ENCODE data around the gene ATF6. TPM values are rescaled to one million over a fixed set of nuclear protein-coding genes. Genes with fewer than 3 reads are reported as not detected.

Gene ATF6
- total and polyA plus RNA-seq, 8 donors: 2.2 to 29.5 (median 16.9) TPM

GRCh38 chr1:161836018-161836417 lies 69.9 kb downstream of the ATF6 start:
- DNase-seq: no peak
- WGBS, 2 donors: 71 to 76% methylated on average over 5 of the region's 5 CpGs
- intact Hi-C loops (cut with DNase I): no loop called here
- TF ChIP-seq, protein P1, sequence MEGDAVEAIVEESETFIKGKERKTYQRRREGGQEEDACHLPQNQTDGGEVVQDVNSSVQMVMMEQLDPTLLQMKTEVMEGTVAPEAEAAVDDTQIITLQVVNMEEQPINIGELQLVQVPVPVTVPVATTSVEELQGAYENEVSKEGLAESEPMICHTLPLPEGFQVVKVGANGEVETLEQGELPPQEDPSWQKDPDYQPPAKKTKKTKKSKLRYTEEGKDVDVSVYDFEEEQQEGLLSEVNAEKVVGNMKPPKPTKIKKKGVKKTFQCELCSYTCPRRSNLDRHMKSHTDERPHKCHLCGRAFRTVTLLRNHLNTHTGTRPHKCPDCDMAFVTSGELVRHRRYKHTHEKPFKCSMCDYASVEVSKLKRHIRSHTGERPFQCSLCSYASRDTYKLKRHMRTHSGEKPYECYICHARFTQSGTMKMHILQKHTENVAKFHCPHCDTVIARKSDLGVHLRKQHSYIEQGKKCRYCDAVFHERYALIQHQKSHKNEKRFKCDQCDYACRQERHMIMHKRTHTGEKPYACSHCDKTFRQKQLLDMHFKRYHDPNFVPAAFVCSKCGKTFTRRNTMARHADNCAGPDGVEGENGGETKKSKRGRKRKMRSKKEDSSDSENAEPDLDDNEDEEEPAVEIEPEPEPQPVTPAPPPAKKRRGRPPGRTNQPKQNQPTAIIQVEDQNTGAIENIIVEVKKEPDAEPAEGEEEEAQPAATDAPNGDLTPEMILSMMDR (IDR thresholded peaks at IDR 0.05): no peak
- H3K27me3 ChIP-seq: peaks cover 0 to under 1% (median 0%) of the 10 kb centered on the region in 4 donors
- no peak for ATAC-seq
- H3K27ac ChIP-seq: no peak overlapping the region
- no peak overlapping the region for H3K4me3 ChIP-seq
- FAIRE-seq: no peak
- H3K4me1 ChIP-seq: no peaks in the 10 kb centered on the region
- no peaks in the 10 kb centered on the region for H3K36me3 ChIP-seq
- no peaks in the 10 kb centered on the region for H3K9me3 ChIP-seq

GRCh38 chr1:161838362-161838761 lies 72.2 kb downstream of the ATF6 start:
- Histone ChIP-seq H3K36me3 (no peaks in the 10 kb centered on the region), H3K4me3 (no peak overlapping the region), H3K4me1 (no peaks in the 10 kb centered on the region), H3K9me3 (no peaks in the 10 kb centered on the region), H3K27me3 (peaks cover 0 to 2% (median 0%) of the 10 kb centered on the region in 4 donors), H3K27ac (no peak overlapping the region)
- ATAC-seq (peak in 1 of 4 donors; percentile 11), DNase-seq (no peak), FAIRE-seq (no peak)
- intact Hi-C loops (cut with DNase I): no loop called here
- TF ChIP-seq, protein P1 (IDR thresholded peaks at IDR 0.05): no peak
- 94 to 98% methylated on average over 3 of the region's 3 CpGs for WGBS, 2 donors

- Histone ChIP-seq H3K36me3 (no peaks in the 10 kb centered on the region), H3K27me3 (peaks cover 0 to 2% (median 0%) of the 10 kb centered on the region in 4 donors), H3K9me3 (no peaks in the 10 kb centered on the region), H3K4me3 (no peak overlapping the region), H3K4me1 (no peaks in the 10 kb centered on the region), H3K27ac (no peak overlapping the region)
- ATAC-seq (no peak), FAIRE-seq (no peak), DNase-seq (no peak)
- intact Hi-C loops (cut with DNase I): no loop called here
- TF ChIP-seq, protein P1 (IDR thresholded peaks at IDR 0.05): no peak
These were observed 72.8 kb downstream of the ATF6 start for GRCh38 chr1:161838885-161839284.

- Histone ChIP-seq H3K36me3 (no peaks in the 10 kb centered on the region), H3K4me3 (no peak overlapping the region), H3K4me1 (no peaks in the 10 kb centered on the region), H3K27me3 (peaks cover 0 to 2% (median 0%) of the 10 kb centered on the region in 4 donors), H3K9me3 (no peaks in the 10 kb centered on the region), H3K27ac (no peak overlapping the region)
- 69 to 74% methylated on average over 2 of the region's 2 CpGs for WGBS, 2 donors
- TF ChIP-seq, protein P1 (IDR thresholded peaks at IDR 0.05): no peak
- intact Hi-C loops (cut with DNase I): no loop called here
- FAIRE-seq: no peak
- ATAC-seq: no peak
- no peak for DNase-seq
These were observed 73.5 kb downstream of the ATF6 start for GRCh38 chr1:161839591-161839990.

DNA sequence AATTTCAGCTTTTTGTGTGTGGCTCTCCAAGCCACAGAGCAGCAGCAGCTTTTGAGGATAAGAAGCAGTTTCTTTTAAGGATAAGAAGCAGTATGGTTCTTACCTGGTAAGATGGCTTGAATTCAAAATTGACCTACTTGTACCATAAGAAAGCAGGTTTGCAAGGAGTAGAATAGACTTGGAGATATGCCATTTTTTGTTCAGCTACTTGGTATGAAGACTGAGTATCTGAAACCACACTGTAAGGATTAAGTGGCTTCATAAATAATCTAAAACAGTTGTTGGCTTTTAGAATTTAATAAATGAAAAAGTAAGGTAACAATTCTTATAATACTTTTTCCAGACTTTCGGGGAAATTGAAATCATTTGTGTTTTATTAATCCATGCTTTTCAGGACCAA lies 74.2 kb downstream of the ATF6 start:
- no peaks in the 10 kb centered on the region for H3K4me1 ChIP-seq
- TF ChIP-seq, protein P1 (IDR thresholded peaks at IDR 0.05): no peak
- H3K27me3 ChIP-seq: peaks cover 0 to 2% (median 0%) of the 10 kb centered on the region in 4 donors
- ATAC-seq (no peak), FAIRE-seq (no peak), DNase-seq (no peak)
- no peaks in the 10 kb centered on the region for H3K9me3 ChIP-seq
- H3K4me3 ChIP-seq: no peak overlapping the region
- H3K27ac ChIP-seq: no peak overlapping the region
- no peaks in the 10 kb centered on the region for H3K36me3 ChIP-seq
- WGBS, 2 donors: 96 to 100% methylated on average over 1 of the region's 1 CpG
- intact Hi-C loops (cut with DNase I): no loop called here
